Measurements from ENCODE around the gene CCP110. TPM values are rescaled to one million over a fixed set of nuclear protein-coding genes. Genes with fewer than 3 reads are reported as not detected.

CCP110 gene
- total RNA-seq, 1 experiment from 2014 or later, result 31.8 TPM

DNA sequence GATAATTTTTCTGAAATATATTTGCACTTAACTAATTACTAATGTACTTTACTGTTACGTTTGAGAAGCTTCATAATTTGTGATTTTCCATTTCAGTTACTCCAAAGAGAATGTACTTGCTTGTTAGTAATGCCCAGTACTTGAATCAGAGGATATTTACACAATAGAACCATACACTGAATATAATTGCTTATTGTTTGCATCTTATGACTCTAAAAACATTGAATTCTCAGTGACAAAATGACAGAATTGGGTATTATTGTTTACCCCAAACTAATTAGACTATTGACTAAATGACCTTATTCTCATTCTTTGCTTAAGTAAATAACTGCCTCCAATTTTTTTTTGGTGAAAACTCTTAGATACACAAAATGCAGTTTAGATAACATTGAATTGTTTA, 8.9 kb downstream of the CCP110 start:
- ATAC-seq (no peak), DNase-seq (ENCODE audit: low read depth, low spot score) (no peak)
- no TSS peak for BruUV-seq (replicated peaks)
- intact Hi-C loops (cut with micrococcal nuclease; ENCODE audit: unreplicated experiment) (no loop called here), in situ Hi-C loops (cut with HindIII; ENCODE audit: low pct_unique_long_range_greater_than_20kb, low sequenced_read_pairs) (loop anchor here (25.0 kb wide), 1 partner anchor 120 kb away; the partner anchor contains the start of gene TMC5)
- Histone ChIP-seq H3K4me1 (ENCODE audit: control insufficient read depth, insufficient read depth, low read length) (no peaks in the 10 kb centered on the region), H3K27ac (ENCODE audit: low read length) (no peak overlapping the region), H3K27me3 (ENCODE audit: control insufficient read depth, insufficient read depth, low read length) (no peaks in the 10 kb centered on the region), H3K36me3 (ENCODE audit: control insufficient read depth, insufficient read depth, low read length) (peaks cover 47% of the 10 kb centered on the region), H3K9me3 (ENCODE audit: control insufficient read depth, insufficient read depth, low read depth, low read length) (no peaks in the 10 kb centered on the region), H3K4me3 (ENCODE audit: low read depth in 2 of 2, low read length in 2 of 2) (no peak overlapping the region)
- TF ChIP-seq POLR2AphosphoS5 (IDR thresholded peaks at IDR 0.05; ENCODE audit: low read depth, low read length) (no peak), TCF7L2 (IDR thresholded peaks at IDR 0.05; ENCODE audit: low read depth, low read length) (no peak), SIN3A (IDR thresholded peaks at IDR 0.05; ENCODE audit: borderline replicate concordance, insufficient read depth, low read depth, low read length) (no peak)
- TF ChIP-seq, protein P1, sequence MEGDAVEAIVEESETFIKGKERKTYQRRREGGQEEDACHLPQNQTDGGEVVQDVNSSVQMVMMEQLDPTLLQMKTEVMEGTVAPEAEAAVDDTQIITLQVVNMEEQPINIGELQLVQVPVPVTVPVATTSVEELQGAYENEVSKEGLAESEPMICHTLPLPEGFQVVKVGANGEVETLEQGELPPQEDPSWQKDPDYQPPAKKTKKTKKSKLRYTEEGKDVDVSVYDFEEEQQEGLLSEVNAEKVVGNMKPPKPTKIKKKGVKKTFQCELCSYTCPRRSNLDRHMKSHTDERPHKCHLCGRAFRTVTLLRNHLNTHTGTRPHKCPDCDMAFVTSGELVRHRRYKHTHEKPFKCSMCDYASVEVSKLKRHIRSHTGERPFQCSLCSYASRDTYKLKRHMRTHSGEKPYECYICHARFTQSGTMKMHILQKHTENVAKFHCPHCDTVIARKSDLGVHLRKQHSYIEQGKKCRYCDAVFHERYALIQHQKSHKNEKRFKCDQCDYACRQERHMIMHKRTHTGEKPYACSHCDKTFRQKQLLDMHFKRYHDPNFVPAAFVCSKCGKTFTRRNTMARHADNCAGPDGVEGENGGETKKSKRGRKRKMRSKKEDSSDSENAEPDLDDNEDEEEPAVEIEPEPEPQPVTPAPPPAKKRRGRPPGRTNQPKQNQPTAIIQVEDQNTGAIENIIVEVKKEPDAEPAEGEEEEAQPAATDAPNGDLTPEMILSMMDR (IDR thresholded peaks at IDR 0.05), result no peak
- TF ChIP-seq, protein P2, sequence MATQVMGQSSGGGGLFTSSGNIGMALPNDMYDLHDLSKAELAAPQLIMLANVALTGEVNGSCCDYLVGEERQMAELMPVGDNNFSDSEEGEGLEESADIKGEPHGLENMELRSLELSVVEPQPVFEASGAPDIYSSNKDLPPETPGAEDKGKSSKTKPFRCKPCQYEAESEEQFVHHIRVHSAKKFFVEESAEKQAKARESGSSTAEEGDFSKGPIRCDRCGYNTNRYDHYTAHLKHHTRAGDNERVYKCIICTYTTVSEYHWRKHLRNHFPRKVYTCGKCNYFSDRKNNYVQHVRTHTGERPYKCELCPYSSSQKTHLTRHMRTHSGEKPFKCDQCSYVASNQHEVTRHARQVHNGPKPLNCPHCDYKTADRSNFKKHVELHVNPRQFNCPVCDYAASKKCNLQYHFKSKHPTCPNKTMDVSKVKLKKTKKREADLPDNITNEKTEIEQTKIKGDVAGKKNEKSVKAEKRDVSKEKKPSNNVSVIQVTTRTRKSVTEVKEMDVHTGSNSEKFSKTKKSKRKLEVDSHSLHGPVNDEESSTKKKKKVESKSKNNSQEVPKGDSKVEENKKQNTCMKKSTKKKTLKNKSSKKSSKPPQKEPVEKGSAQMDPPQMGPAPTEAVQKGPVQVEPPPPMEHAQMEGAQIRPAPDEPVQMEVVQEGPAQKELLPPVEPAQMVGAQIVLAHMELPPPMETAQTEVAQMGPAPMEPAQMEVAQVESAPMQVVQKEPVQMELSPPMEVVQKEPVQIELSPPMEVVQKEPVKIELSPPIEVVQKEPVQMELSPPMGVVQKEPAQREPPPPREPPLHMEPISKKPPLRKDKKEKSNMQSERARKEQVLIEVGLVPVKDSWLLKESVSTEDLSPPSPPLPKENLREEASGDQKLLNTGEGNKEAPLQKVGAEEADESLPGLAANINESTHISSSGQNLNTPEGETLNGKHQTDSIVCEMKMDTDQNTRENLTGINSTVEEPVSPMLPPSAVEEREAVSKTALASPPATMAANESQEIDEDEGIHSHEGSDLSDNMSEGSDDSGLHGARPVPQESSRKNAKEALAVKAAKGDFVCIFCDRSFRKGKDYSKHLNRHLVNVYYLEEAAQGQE (IDR thresholded peaks at IDR 0.05; ENCODE audit: insufficient read depth in 1 of 2, low read depth in 2 of 2, low read length in 1 of 2), result no peak
- ChIA-PET CTCF (no interaction called here), POLR2A (no interaction called here)

DNA sequence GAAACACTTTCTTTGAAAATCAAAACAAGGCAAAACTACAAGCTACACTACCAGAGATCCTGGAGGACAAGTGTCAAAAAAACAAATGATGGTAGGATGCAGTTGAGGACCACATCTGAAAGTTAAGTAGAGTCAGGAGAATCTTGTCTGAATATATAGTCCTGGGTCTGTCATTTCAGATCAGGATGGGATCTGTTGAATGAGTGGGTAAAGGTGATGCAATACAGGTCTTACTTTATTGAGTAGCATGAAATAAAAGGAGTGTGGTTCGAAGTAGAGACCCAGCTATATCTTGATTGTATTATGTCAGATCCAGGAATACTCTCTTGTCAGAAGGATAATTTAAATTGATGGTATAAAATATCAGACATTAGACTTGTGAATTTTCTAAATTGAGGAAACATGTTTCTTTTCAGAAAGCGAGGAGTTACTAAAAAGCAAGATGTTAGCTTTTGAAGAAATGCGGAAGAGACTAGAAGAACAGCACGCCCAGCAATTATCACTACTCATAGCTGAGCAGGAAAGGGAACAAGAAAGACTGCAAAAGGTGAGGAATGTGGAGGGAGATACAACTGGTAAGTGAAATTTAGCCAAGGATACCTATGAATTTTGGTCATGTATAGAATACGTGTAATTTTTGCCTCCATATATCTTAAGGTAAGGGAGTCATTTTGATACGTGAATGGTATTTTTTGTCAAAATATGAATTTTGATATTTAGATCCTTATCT, 16.7 kb downstream of the CCP110 start:
- no peak for ATAC-seq
- ChIA-PET CTCF (interaction anchor here (0.6 kb wide), 1 partner anchor 10 kb away, joined by 4 read pairs; no protein-coding TSS in a partner anchor), POLR2A (no interaction called here)
- intact Hi-C loops (cut with micrococcal nuclease; ENCODE audit: unreplicated experiment) (no loop called here), in situ Hi-C loops (cut with HindIII; ENCODE audit: low pct_unique_long_range_greater_than_20kb, low sequenced_read_pairs) (loop anchor here (25.0 kb wide), 1 partner anchor 128 kb away; the partner anchor contains the start of gene TMC5)
- Histone ChIP-seq H3K9me3 (ENCODE audit: control insufficient read depth, insufficient read depth, low read depth, low read length) (no peaks in the 10 kb centered on the region), H3K27ac (ENCODE audit: low read length) (no peak overlapping the region), H3K4me3 (ENCODE audit: low read depth in 2 of 2, low read length in 2 of 2) (no peak overlapping the region), H3K27me3 (ENCODE audit: control insufficient read depth, insufficient read depth, low read length) (no peaks in the 10 kb centered on the region), H3K36me3 (ENCODE audit: control insufficient read depth, insufficient read depth, low read length) (peaks cover 46% of the 10 kb centered on the region), H3K4me1 (ENCODE audit: control insufficient read depth, insufficient read depth, low read length) (no peaks in the 10 kb centered on the region)
- BruUV-seq (replicated peaks), result no TSS peak
- TF ChIP-seq SIN3A (IDR thresholded peaks at IDR 0.05; ENCODE audit: borderline replicate concordance, insufficient read depth, low read depth, low read length) (no peak), POLR2AphosphoS5 (IDR thresholded peaks at IDR 0.05; ENCODE audit: low read depth, low read length) (no peak), TCF7L2 (IDR thresholded peaks at IDR 0.05; ENCODE audit: low read depth, low read length) (no peak)
- TF ChIP-seq, protein P1 (IDR thresholded peaks at IDR 0.05), result no peak
- TF ChIP-seq, protein P2 (IDR thresholded peaks at IDR 0.05; ENCODE audit: insufficient read depth in 1 of 2, low read depth in 2 of 2, low read length in 1 of 2), result no peak
- DNase-seq (ENCODE audit: low read depth, low spot score), result no peak
